Activated CD4-positive, alpha-beta T cell treated with anti-CD3 and anti-CD28 coated beads, Interleukin-2, amount 50 U/mL, for 4 hours (primary cell): ENCODE data around the gene KCNN3.
A peak's percentile ranks its signal among the peaks of the same experiment; 100 is the strongest.

Source experiments
- DNase-seq, 2 experiments: peaks; one replicate each; pipeline ENCODE4 v3.0.0-alpha.2; 2020

The KCNN3 gene

GRCh38 chr1:154788110-154788870 lies 81.8 kb downstream of the KCNN3 start:
- no peak for DNase-seq

GRCh38 chr1:154786804-154787570 lies 83.1 kb downstream of the KCNN3 start:
- no peak for DNase-seq

- DNase-seq: peak; percentile 42 to 48
Measured at GRCh38 chr1:154784924-154785531, 85.1 kb downstream of the KCNN3 start.

GRCh38 chr1:154784416-154784815 lies 85.7 kb downstream of the KCNN3 start:
- DNase-seq: no peak

GRCh38 chr1:154783976-154784375 lies 86.1 kb downstream of the KCNN3 start:
- DNase-seq: no peak

- no peak for DNase-seq
Measured at GRCh38 chr1:154780541-154780940, 89.5 kb downstream of the KCNN3 start.

- no peak for DNase-seq
Measured at GRCh38 chr1:154779551-154780189, 90.4 kb downstream of the KCNN3 start.

- no peak for DNase-seq
Measured at GRCh38 chr1:154778944-154779343, 91.1 kb downstream of the KCNN3 start.

- no peak for DNase-seq
Measured at GRCh38 chr1:154778275-154778674, 91.8 kb downstream of the KCNN3 start.

- DNase-seq: no peak
Measured at GRCh38 chr1:154777781-154778180, 92.3 kb downstream of the KCNN3 start.

- no peak for DNase-seq
Measured at GRCh38 chr1:154777154-154777553, 92.9 kb downstream of the KCNN3 start.

GRCh38 chr1:154775621-154776605 lies 94.2 kb downstream of the KCNN3 start:
- DNase-seq: no peak

GRCh38 chr1:154774175-154774855 lies 95.8 kb downstream of the KCNN3 start:
- no peak for DNase-seq

- no peak for DNase-seq
Measured at GRCh38 chr1:154773551-154773950, 96.5 kb downstream of the KCNN3 start.

GRCh38 chr1:154772606-154773506 lies 97.2 kb downstream of the KCNN3 start:
- DNase-seq: no peak

- DNase-seq: no peak
Measured at GRCh38 chr1:154772056-154772455, 98.0 kb downstream of the KCNN3 start.

GRCh38 chr1:154770897-154771594 lies 99.0 kb downstream of the KCNN3 start:
- no peak for DNase-seq

GRCh38 chr1:154769193-154769895 lies 100.7 kb downstream of the KCNN3 start:
- DNase-seq: no peak
